GM12878 (cell line): ENCODE data around the gene DNAJB4. TPM values are rescaled to one million over a fixed set of nuclear protein-coding genes. Genes with fewer than 3 reads are reported as not detected.

Source experiments
- CEBPZ ChIP-seq: fragments of 150-350 bp; IDR thresholded peaks from 2 replicates; pipeline ENCODE4 v1.6.1; 2016; ENCODE audit warnings: low read depth, low read length
- IRF5 ChIP-seq: fragments of 450-650 bp; IDR thresholded peaks from 2 replicates; pipeline ENCODE4 v1.6.1; 2017; ENCODE audit warnings: borderline replicate concordance
- NFIC ChIP-seq: IDR thresholded peaks from 2 replicates; pipeline ENCODE4 v1.6.1; 2012; ENCODE audit warnings: low read depth, mild to moderate bottlenecking, inconsistent platforms, low read length, moderate library complexity
- polyA plus RNA-seq, 11 experiments: library from polyadenylated mRNA; depleted of rRNA in 4 of 11; unstranded in 6 of 11; stranded (reverse) in 5 of 11; fragments of >200 nt; fragmentation: Nextera tagmentation in 4 of 11; fragmentation: Illumina TruSeq in 1 of 11; extraction: Ambion mirVana in 4 of 11; extraction: Trizol in 1 of 11; gene quantifications; 1 replicate in 1 of 11; 2 replicates in 10 of 11; pipeline versions ENCODE4 v1.2.1 to v1.2.3, GENCODE V29; 2011 to 2016; ENCODE audit warnings: inconsistent platforms in 2 of 11, missing spikeins in 2 of 11, low read depth in 1 of 11
- total RNA-seq, 4 experiments: library from RNA; depleted of rRNA in 3 of 4; stranded (reverse); fragments of >200 nt in 3 of 4; fragmentation: Illumina TruSeq in 1 of 4; extraction: Trizol in 1 of 4; gene quantifications; 2 replicates each; pipeline versions ENCODE4 v1.2.1 to v1.2.3, GENCODE V29; 2013 to 2021
- TF ChIP-seq, protein P1 (sequence below): fragments of 450-650 bp; IDR thresholded peaks from 2 replicates; pipeline ENCODE4 v1.6.1; 2017; ENCODE audit warnings: mild to moderate bottlenecking, low read depth, inconsistent platforms; ENCODE audit not compliant: poor library complexity, severe bottlenecking

The DNAJB4 gene
- total and polyA plus RNA-seq, 10 of the 15 experiments (the other 5 are each of a cell fraction or from before 2014, with no cell fraction given), result 3.8 to 10.5 (median 6.6) TPM

DNA sequence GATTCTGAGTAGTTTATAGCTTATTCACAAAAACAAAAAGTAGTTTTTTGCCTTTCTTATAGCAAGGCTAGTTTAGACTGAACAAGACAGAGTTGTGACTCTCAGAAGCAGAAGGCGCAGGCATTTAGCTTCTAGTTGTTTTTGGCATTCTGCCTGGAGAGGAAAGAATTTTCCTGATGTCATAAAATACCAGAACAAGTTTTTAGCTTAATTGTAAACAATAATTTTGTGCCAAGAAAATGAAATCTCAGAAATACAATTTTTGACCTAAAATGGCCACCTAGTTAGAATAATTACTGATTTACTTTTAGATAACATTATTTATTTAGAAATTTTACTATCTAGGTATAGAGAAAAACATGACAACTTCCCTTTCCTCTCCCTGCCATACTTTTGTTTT lies 1.0 kb downstream of the DNAJB4 start (continued):
- TF ChIP-seq NFIC (no peak), IRF5 (no peak), CEBPZ (no peak)
- TF ChIP-seq, protein P1, sequence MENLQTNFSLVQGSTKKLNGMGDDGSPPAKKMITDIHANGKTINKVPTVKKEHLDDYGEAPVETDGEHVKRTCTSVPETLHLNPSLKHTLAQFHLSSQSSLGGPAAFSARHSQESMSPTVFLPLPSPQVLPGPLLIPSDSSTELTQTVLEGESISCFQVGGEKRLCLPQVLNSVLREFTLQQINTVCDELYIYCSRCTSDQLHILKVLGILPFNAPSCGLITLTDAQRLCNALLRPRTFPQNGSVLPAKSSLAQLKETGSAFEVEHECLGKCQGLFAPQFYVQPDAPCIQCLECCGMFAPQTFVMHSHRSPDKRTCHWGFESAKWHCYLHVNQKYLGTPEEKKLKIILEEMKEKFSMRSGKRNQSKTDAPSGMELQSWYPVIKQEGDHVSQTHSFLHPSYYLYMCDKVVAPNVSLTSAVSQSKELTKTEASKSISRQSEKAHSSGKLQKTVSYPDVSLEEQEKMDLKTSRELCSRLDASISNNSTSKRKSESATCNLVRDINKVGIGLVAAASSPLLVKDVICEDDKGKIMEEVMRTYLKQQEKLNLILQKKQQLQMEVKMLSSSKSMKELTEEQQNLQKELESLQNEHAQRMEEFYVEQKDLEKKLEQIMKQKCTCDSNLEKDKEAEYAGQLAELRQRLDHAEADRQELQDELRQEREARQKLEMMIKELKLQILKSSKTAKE, result no peak
